Activated naive CD8-positive, alpha-beta T cell treated with anti-CD3 and anti-CD28 coated beads, Interleukin-2, amount 50 U/mL, for 24 hours (primary cell): ENCODE results near the gene SAPCD2.

Source experiments
- ATAC-seq: fragments of 150-1000 bp; cut with Tn5 transposase; one replicate; pipeline ENCODE4 v1.10.0; 2021
- DNase-seq: peaks from one replicate; pipeline ENCODE4 v3.0.0; 2021
- H3K27ac Mint-ChIP-seq: one replicate; pipeline ENCODE4 v1.8.0; 2021; ENCODE audit warnings: mild to moderate bottlenecking, mixed read lengths
- H3K27me3 Mint-ChIP-seq: one replicate; pipeline ENCODE4 v1.8.0; 2021; ENCODE audit warnings: mixed read lengths
- H3K36me3 Mint-ChIP-seq: one replicate; pipeline ENCODE4 v1.8.0; 2021; ENCODE audit warnings: low read depth, mixed read lengths
- H3K4me1 Mint-ChIP-seq: one replicate; pipeline ENCODE4 v1.8.0; 2021; ENCODE audit warnings: mixed read lengths
- H3K4me3 Mint-ChIP-seq: one replicate; pipeline ENCODE4 v1.8.0; 2021; ENCODE audit warnings: mild to moderate bottlenecking, moderate library complexity, mixed read lengths
- H3K9me3 Mint-ChIP-seq: one replicate; pipeline ENCODE4 v1.8.0; 2021; ENCODE audit warnings: mixed read lengths

SAPCD2 gene

DNA sequence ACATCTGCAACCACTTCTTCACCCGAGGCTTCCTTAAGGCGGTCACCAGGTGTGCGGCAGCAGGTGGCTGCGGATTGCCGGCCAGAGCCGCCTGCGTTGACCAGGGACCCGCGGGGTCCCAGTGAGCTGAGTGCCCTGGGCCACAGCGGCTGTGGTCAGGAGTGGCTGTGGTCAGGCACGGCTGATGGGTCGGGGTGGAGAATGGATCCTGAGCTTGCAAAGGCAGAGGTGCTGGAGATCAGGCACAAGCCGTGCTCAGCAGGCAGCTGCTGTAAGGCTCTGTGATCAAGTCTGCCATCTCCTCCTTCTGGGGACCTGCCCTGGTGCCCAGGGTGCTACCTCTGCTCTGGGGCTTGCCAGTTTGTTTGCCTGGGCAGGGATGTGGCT is 9.0 kb upstream of the SAPCD2 start:
- no peak for DNase-seq
- Mint-ChIP-seq H3K4me1 (peaks cover 15% of the 10 kb centered on the region), H3K4me3 (no peak overlapping the region), H3K27ac (no peak overlapping the region), H3K36me3 (peaks cover 5% of the 10 kb centered on the region), H3K27me3 (no peaks in the 10 kb centered on the region), H3K9me3 (no peaks in the 10 kb centered on the region)
- no peak for ATAC-seq

DNA sequence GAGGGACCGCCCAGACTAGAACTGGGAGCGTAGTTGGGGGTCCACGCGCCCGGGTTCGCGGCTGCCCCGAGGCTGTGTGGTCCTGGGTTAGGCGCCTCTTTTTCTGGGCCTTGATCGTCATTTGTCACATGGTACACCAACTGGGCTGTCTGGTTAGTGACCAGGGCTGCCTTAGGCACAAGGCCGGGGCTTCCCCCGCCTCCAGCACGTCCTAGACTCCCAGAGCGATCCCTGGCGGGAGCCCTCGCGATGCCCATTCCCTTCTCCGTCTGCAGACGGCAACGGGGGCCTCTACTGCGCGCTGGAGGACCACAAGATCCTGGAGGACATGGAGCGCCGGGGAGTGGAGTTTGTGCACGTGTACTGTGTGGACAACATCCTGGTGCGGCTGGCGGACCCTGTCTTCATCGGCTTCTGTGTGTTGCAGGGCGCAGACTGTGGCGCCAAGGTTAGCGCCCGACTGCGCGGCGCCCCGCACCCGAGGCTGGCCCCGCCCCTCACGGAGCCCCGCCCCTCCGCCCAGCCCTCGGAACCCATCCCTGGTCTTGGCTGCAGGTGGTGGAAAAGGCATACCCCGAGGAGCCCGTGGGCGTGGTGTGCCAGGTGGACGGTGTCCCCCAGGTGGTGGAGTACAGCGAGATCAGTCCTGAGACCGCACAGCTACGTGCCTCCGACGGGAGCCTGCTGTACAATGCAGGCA is 8.5 kb upstream of the SAPCD2 start:
- peaks cover 13% of the 10 kb centered on the region for H3K4me1 Mint-ChIP-seq
- peak overlapping the region; percentile 71 for H3K4me3 Mint-ChIP-seq
- H3K27me3 Mint-ChIP-seq: no peaks in the 10 kb centered on the region
- DNase-seq: no peak
- H3K36me3 Mint-ChIP-seq: peaks cover 5% of the 10 kb centered on the region
- no peaks in the 10 kb centered on the region for H3K9me3 Mint-ChIP-seq
- no peak for ATAC-seq
- H3K27ac Mint-ChIP-seq: no peak overlapping the region

DNA sequence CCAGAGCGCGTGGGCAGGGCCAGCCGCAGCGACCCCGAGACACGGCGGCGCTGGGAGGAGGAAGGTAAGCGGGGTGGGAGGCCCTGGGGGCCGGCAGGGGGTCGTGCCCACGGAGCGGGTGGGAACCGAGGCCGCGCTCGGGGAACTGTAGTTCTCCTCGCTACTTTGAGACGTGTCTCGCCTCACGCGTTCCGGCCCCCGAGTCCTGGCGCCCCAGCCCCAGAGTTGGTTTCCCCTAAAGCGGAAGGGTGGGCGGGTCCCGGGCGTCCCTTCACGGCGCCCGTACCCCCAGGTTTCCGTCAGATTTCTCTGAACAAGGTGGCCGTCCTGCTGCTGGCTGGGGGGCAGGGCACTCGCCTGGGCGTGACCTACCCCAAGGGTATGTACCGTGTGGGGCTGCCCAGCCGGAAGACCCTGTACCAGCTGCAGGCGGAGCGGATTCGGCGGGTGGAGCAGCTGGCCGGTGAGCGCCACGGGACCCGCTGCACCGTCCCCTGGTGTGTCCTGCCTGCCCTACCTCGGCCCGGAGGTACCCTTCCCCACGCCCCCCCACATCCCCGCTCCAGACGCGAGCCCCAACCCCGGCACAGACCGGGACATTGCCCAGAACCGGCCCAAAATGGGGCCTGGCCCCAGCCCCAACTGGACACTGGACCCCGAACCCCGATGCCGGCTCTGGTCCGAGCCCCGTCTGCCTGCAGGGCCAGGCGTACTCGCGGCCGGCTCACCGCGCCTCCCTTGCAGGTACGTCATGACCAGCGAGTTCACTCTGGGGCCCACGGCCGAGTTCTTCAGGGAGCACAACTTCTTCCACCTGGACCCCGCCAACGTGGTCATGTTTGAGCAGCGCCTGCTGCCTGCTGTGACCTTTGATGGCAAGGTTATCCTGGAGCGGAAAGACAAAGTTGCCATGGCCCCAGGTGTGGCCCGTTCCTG is 7.7 kb upstream of the SAPCD2 start:
- ATAC-seq (peak; percentile 37), DNase-seq (peak; percentile 67)
- Mint-ChIP-seq H3K36me3 (peaks cover 3% of the 10 kb centered on the region), H3K9me3 (no peaks in the 10 kb centered on the region), H3K27ac (peak overlapping the region; percentile 35), H3K27me3 (no peaks in the 10 kb centered on the region), H3K4me3 (peak overlapping the region; percentile 71), H3K4me1 (peaks cover 7% of the 10 kb centered on the region)

DNA sequence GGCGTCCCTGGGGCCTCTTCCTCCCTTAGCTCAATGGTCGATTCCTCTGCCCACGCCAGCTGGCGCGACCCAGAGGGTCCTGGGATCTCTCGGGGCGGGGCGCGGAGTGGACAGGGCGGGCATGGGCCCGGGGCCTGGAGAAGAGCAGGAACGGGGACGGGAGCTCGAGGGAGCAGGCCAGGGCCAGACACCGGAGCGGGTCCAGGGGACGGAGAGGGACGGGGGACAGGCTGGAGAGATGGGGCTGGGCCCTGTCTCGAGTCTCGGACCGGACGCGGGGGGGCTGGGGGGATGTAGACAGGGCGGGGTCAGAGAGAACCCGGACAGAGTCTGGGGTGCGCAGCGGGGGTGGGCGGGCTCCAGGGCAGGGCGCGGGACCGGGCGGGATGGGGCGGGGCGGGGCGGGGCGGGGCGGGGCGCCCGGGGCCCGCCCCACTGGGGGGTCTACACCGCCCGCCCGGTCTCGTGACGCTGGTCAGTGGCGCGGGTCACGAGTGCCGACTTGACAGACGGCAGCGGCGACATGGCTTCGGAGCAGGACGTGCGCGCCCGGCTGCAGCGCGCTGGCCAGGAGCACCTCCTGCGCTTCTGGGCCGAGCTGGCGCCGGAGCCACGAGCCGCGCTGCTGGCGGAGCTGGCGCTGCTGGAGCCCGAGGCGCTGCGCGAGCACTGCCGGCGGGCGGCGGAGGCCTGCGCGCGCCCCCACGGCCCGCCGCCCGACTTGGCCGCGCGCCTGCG is 6.8 kb upstream of the SAPCD2 start, which contains the start of gene UAP1L1:
TSS of gene UAP1L1 (plus strand) at position 508 of the 738 bp plus-strand sequence. CDS start at position 524, 16 bp downstream.
- H3K4me3 Mint-ChIP-seq: peak within 1 kb of the TSS; percentile 71
- H3K9me3 Mint-ChIP-seq: no peaks in the 10 kb centered on the region
- peaks cover 4% of the 10 kb centered on the region for H3K4me1 Mint-ChIP-seq
- DNase-seq: peak; percentile 66
- H3K27me3 Mint-ChIP-seq: no peaks in the 10 kb centered on the region
- ATAC-seq: peak; percentile 57
- peak within 1 kb of the TSS; percentile 35 for H3K27ac Mint-ChIP-seq
- H3K36me3 Mint-ChIP-seq: peaks cover 3% of the 10 kb centered on the region

DNA sequence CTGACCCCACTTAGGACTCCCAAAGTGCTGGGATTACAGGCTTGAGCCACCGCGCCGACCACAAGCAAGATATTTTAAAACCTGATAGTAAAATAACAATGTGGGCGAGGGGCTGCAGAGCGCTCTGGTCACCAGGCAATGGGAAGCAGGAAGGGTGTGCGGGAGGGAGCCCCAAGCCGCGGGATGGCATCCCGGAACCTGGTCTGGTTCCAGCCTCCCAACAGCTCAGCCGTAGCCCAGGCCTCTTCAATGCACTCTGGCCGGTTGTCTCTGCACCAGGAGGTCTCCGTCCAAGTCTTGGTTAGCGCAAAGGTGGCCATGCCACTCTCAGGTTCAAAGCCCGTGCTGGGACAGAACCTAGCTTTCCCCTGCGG is 6.3 kb upstream of the SAPCD2 start:
- DNase-seq (no peak), ATAC-seq (no peak)
- peaks cover 3% of the 10 kb centered on the region for H3K36me3 Mint-ChIP-seq
- H3K9me3 Mint-ChIP-seq: no peaks in the 10 kb centered on the region
- H3K27ac Mint-ChIP-seq: no peak overlapping the region
- no peaks in the 10 kb centered on the region for H3K27me3 Mint-ChIP-seq
- peak overlapping the region; percentile 29 for H3K4me3 Mint-ChIP-seq
- H3K4me1 Mint-ChIP-seq: peaks cover 4% of the 10 kb centered on the region

DNA sequence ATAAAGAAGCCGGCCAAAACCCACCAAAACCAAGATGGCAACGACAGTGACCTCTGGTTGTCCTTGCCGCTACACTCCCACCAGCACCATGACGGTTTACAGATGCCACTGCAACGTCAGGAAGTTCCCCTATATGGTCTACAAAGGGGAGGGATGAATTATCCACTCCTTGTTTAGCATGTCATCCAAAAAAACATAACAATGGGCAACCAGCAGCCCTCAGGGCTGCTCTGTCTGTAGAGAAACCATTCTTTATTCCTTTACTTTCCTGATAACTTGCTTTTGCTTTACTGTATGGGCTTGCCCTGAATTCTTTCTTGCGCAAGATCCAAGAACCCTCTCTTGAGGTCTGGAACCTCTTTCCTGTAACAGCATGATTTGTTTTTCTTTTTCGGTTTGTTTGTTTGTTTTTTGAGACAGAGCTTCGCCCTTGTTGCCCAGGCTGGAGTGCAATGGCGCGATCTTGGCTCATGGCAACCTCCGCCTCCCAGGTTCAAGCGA is 5.0 kb upstream of the SAPCD2 start:
- H3K9me3 Mint-ChIP-seq: no peaks in the 10 kb centered on the region
- H3K4me1 Mint-ChIP-seq: peaks cover 15% of the 10 kb centered on the region
- H3K36me3 Mint-ChIP-seq: peaks cover 3% of the 10 kb centered on the region
- ATAC-seq (no peak), DNase-seq (no peak)
- H3K27me3 Mint-ChIP-seq: no peaks in the 10 kb centered on the region
- no peak overlapping the region for H3K4me3 Mint-ChIP-seq
- H3K27ac Mint-ChIP-seq: no peak overlapping the region

DNA sequence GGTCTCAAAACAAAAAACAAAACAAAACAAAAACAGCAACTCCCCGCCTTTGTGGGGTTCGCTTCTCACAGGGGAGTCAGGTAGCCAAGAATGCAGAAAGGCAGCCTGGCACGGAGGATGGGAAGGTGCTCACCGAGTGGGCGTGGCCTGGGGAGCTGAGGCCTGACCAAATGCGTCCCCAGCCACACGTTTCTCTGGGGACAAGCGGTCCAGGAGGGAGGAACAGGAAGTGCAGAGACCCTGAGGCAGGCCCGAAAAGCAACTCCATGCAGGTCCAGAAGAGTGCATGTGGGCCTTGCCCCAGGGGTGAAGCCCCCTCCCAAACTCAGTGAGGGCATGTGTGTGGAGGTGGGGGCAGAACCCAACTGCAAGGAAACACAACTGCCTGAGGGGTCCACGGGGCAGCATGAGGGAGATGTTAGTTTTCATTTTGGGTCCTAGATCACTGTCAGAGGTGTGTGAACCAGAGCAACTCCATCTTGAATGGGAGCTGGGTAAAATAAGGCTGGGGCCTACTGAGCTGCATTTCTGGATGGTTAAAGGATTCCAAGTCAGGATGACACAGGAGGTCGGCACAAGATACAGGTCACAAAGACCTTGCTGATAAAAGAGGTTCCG is 4.4 kb upstream of the SAPCD2 start:
- no peak for ATAC-seq
- no peak for DNase-seq
- peaks cover 15% of the 10 kb centered on the region for H3K4me1 Mint-ChIP-seq
- peaks cover 2% of the 10 kb centered on the region for H3K36me3 Mint-ChIP-seq
- no peaks in the 10 kb centered on the region for H3K27me3 Mint-ChIP-seq
- H3K4me3 Mint-ChIP-seq: no peak overlapping the region
- H3K9me3 Mint-ChIP-seq: no peaks in the 10 kb centered on the region
- H3K27ac Mint-ChIP-seq: no peak overlapping the region

DNA sequence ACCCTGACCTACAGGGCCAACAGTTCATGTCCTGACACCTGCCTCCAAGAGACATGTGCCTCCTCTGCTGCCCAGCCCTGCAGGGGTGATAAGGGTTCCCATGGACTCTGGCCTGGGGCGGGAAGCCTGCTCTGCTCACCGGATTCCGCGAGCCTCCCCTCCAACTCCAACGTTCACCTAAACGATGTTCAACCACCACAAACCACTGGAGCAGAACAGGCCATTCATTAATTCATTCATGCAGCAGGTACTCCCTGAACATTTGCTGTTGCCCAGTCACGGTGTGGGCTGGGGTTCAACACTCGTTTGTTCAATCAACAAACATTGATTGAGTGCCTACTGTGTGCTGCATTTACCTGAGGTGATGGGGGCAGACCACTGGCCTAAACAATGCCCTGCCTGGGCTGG is 3.6 kb upstream of the SAPCD2 start:
- no peaks in the 10 kb centered on the region for H3K9me3 Mint-ChIP-seq

DNA sequence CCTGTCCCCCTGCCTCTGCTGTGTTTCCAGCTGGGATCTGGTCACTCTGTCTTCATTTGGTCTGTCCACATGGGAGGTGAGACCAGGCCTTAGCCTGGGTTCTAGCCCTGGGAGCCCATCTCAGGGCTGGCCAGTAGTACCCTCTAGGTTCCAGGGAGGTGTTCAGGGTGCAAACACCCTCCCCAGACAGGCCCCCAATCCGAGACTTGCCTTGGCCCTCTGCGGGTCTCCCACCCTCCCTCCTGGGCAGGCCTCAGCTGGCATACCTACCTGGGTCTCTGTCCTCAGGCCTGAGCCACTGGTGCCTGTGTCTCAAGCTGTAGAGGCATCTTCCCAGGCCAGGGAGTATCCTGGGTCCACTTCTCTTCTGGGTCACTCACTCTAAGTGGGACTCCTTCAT is 925 bp upstream of the SAPCD2 start:
- Mint-ChIP-seq H3K27me3 (no peaks in the 10 kb centered on the region), H3K4me1 (peaks cover 19% of the 10 kb centered on the region), H3K9me3 (no peaks in the 10 kb centered on the region), H3K36me3 (no peaks in the 10 kb centered on the region), H3K27ac (peak overlapping the region; percentile 72), H3K4me3 (peak overlapping the region; percentile 77)
- DNase-seq (no peak), ATAC-seq (no peak)

More for the DNA sequence above, 3.6 kb upstream of the SAPCD2 start:
- peaks cover 16% of the 10 kb centered on the region for H3K4me1 Mint-ChIP-seq
- H3K27ac Mint-ChIP-seq: no peak overlapping the region
- no peak overlapping the region for H3K4me3 Mint-ChIP-seq
- DNase-seq: no peak
- no peak for ATAC-seq
- no peaks in the 10 kb centered on the region for H3K36me3 Mint-ChIP-seq
- H3K27me3 Mint-ChIP-seq: no peaks in the 10 kb centered on the region

DNA sequence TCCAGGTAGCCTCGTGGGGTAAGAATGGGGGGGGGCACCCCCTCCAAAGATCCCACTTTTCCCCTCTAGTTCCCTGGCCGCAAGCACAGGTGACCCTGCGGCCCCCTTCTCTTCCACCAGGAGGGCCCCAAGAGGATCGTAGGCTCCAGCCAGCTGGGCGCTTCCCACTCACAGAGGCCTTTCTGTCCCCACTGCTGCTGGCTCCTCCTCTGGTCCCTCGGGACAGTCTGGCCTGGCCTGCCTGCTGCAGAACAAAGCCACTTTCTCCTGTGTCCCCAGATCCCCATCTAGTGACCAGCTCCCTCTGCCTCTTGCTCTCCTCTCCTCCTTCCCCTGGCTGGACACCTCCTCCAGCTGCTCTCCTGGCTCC is 534 bp upstream of the SAPCD2 start:
- peak overlapping the region; percentile 72 for H3K27ac Mint-ChIP-seq
- no peaks in the 10 kb centered on the region for H3K27me3 Mint-ChIP-seq
- peaks cover 19% of the 10 kb centered on the region for H3K4me1 Mint-ChIP-seq
- H3K36me3 Mint-ChIP-seq: no peaks in the 10 kb centered on the region
- no peaks in the 10 kb centered on the region for H3K9me3 Mint-ChIP-seq
- DNase-seq (no peak), ATAC-seq (no peak)
- H3K4me3 Mint-ChIP-seq: peak overlapping the region; percentile 77

DNA sequence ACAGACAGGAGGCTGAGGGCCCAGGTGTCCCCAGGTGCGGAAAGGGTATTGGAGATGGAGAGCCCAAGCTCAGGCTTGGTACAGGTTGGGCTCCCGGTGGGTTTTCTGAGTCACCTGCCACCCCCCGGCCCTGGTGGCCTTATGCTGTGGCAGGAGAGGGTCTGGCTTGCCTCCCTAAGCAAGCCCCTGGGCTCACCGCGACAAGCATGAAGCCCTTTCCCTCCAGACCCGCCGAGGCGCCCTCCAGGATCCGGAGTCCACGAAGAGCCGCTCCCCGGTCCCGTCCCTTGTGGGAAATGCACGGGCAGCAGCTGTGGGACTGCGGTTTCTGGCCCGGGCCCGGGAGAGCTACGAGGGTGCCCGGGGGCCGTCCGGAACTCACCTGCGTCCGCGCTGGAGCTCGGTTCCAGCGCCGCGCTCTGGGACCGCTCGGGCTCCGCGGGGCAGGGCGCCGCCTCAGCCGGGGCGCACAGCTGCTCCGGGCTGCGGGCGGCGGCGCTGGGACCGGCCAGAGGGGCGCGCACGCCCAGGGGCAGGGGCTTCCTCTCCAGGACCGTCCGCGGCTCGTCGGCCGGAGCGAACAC is 757 bp downstream of the SAPCD2 start:
- Mint-ChIP-seq H3K4me1 (peaks cover 19% of the 10 kb centered on the region), H3K4me3 (peak overlapping the region; percentile 55), H3K27ac (no peak overlapping the region), H3K27me3 (no peaks in the 10 kb centered on the region), H3K36me3 (no peaks in the 10 kb centered on the region), H3K9me3 (no peaks in the 10 kb centered on the region)
- ATAC-seq (no peak), DNase-seq (no peak)

DNA sequence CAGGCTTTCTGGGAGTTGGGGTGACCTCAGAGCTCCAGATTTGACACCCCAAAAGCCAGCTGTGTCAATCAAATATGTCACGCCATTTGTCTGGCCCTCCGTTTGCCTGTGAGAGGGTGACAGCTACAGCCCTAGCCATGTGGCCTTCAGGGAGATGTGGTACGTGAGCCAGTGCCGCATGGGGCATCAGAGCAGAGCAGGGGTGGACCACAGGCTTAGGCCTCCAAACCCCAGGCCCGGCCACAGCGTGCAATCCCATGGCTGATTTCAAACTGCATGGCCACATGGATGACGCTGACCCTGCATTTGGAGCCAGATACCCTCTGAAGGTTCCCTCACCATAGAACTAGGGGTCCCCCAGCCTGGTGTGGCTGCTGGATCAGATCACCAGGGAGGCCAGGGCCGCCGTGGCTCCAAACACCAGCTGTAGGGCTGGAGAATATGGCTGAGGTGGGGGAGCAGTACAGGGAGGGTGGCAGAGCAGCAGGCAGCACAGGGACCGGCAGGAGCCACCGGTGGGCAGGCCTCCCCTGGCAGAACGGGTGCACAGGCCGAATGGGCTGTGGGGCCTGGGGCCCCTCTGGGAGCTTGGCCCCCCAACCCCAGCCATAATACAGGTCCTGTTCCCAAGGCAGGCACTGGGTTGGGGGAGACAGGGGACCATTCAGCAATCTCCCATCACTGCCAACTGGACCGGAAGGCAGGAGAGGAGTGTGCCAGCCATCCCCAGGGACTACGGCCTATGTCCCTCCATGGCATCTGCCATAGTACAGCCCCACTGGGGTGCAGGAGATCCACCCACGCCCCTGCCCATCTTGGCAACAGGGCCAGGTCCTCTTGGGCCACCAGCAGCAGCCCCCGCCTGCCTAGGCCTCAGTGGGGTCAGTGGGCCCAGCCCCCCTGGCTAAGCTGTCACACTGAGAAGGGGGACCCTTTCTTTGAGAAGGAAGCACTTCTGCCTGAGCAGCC is 1.5 kb downstream of the SAPCD2 start:
- no peak for DNase-seq
- peaks cover 19% of the 10 kb centered on the region for H3K4me1 Mint-ChIP-seq
- peaks cover 2% of the 10 kb centered on the region for H3K27me3 Mint-ChIP-seq
- H3K36me3 Mint-ChIP-seq: no peaks in the 10 kb centered on the region
- ATAC-seq: no peak
- peak overlapping the region; percentile 55 for H3K4me3 Mint-ChIP-seq
- H3K9me3 Mint-ChIP-seq: no peaks in the 10 kb centered on the region
- H3K27ac Mint-ChIP-seq: no peak overlapping the region
